NCI-H1694 (cell line): Measurements from ENCODE around the gene H2BK1.

Source experiments
- DNase-seq: peaks from one replicate; lab custom pipeline; 2025; lab: John Stamatoyannopoulos, UW

The H2BK1 gene

GRCh38 chr7:151178236-151178635 lies 32.1 kb downstream of the H2BK1 start:
- DNase-seq = no peak

- no peak for DNase-seq
These were observed 33.0 kb downstream of the H2BK1 start for GRCh38 chr7:151177310-151177709.

GRCh38 chr7:151176401-151176800 lies 33.9 kb downstream of the H2BK1 start:
- no peak for DNase-seq

- DNase-seq = no peak
These were observed 34.4 kb downstream of the H2BK1 start for GRCh38 chr7:151175793-151176311.

GRCh38 chr7:151175047-151175792 lies 35.1 kb downstream of the H2BK1 start:
- DNase-seq = no peak

GRCh38 chr7:151174246-151175046 lies 35.8 kb downstream of the H2BK1 start:
- no peak for DNase-seq

- no peak for DNase-seq
These were observed 36.7 kb downstream of the H2BK1 start for GRCh38 chr7:151173386-151174245.

- DNase-seq = peak; percentile 65
These were observed 37.8 kb downstream of the H2BK1 start for GRCh38 chr7:151172273-151173141.

GRCh38 chr7:151168787-151169162 lies 41.5 kb downstream of the H2BK1 start:
- no peak for DNase-seq

- peak; percentile 32 for DNase-seq
These were observed 42.1 kb downstream of the H2BK1 start for GRCh38 chr7:151168003-151168786.

GRCh38 chr7:151167197-151167961 lies 42.9 kb downstream of the H2BK1 start, which contains the start of gene GBX1:
Gene GBX1 (minus strand): TSS chr7:151167694. CDS start chr7:151167548, 146 bp downstream.
- DNase-seq = peak; percentile 27

GRCh38 chr7:151166629-151167196 lies 43.6 kb downstream of the H2BK1 start:
- DNase-seq = no peak

- DNase-seq = no peak
These were observed 48.5 kb downstream of the H2BK1 start for GRCh38 chr7:151161757-151162156.
